Skeletal muscle tissue (tissue), 4 donors: ENCODE results near the gene TSPAN15. TPM values are rescaled to one million over a fixed set of nuclear protein-coding genes. Genes with fewer than 3 reads are reported as not detected.

Experiments used
- H3K27ac ChIP-seq: one replicate; pipeline ENCODE4 v1.7.0; 2013; ENCODE audit warnings: mild to moderate bottlenecking, low read depth, low read length, inconsistent platforms
- H3K27me3 ChIP-seq, 3 donors: one replicate each; pipeline ENCODE4 v1.7.0; 2013; ENCODE audit warnings: low read length in 3 of 3; ENCODE audit not compliant: control insufficient read depth in 3 of 3, insufficient read depth in 3 of 3
- H3K36me3 ChIP-seq, 3 donors: one replicate each; pipeline ENCODE4 v1.7.0; 2013; ENCODE audit warnings: low read length in 3 of 3; ENCODE audit not compliant: control insufficient read depth in 3 of 3, insufficient read depth in 3 of 3
- H3K4me1 ChIP-seq, 3 donors: one replicate each; pipeline ENCODE4 v1.7.0; 2013; ENCODE audit warnings: low read length in 3 of 3, mild to moderate bottlenecking in 3 of 3; ENCODE audit not compliant: control insufficient read depth in 3 of 3, insufficient read depth in 3 of 3
- H3K4me3 ChIP-seq, 3 donors: one replicate each; pipeline ENCODE4 v1.7.0; 2013; ENCODE audit warnings: low read length in 3 of 3
- H3K9ac ChIP-seq, 3 donors: one replicate each; pipeline ENCODE4 v1.7.0; 2013; ENCODE audit warnings: low read length in 3 of 3, mild to moderate bottlenecking in 3 of 3, moderate library complexity in 2 of 3, low read depth in 1 of 3
- H3K9me3 ChIP-seq, 3 donors: one replicate each; pipeline ENCODE4 v1.7.0; 2013; ENCODE audit warnings: low read length in 3 of 3; ENCODE audit not compliant: control insufficient read depth in 3 of 3
- total RNA-seq: library from RNA; depleted of rRNA; stranded (reverse); fragments of >200 nt; gene quantifications from one replicate; pipeline ENCODE4 v1.2.3, GENCODE V29; 2014
- donor health status: Osteomylitis.

TSPAN15 gene
- 72.0 TPM for total RNA-seq

DNA sequence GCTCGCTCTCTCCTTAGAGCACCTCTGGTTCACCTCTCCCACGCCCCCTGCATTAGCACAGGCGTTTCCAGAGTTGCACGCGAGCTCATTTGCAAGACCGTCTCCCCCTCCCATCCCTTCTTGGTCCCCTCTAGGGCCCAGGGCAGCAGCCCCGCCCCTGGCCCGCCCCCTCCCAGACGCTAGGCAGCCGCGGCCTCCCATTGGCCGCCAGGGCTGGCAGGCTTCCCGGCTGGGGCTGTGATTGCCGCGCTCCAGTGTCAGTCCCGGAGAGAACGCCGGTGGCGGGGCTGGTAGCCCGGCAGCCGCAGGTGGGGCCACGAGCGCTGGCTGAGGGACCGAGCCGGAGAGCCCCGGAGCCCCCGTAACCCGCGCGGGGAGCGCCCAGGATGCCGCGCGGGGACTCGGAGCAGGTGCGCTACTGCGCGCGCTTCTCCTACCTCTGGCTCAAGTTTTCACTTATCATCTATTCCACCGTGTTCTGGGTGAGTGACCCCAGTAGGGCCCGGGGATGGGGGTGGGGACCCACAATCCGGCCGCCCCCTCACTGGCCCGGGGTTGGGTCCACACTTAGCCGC, at the start of gene TSPAN15:
Gene TSPAN15, plus strand, starts transcription at position 257 of the 575 bp plus-strand sequence. Its CDS starts 130 bp downstream, at position 387.
- peaks cover 0 to 3% (median 0%) of the 10 kb centered on the region in 3 donors for H3K27me3 ChIP-seq
- H3K9ac ChIP-seq = peak within 1 kb of the TSS; percentile 83 to 84 (median 84)
- H3K4me3 ChIP-seq = peak within 1 kb of the TSS; percentile 82 to 91 (median 84)
- H3K9me3 ChIP-seq = no peaks in the 10 kb centered on the region
- H3K4me1 ChIP-seq = peaks cover 39 to 62% (median 48%) of the 10 kb centered on the region in 3 donors
- peak within 1 kb of the TSS; percentile 77 for H3K27ac ChIP-seq
- no peaks in the 10 kb centered on the region for H3K36me3 ChIP-seq

DNA sequence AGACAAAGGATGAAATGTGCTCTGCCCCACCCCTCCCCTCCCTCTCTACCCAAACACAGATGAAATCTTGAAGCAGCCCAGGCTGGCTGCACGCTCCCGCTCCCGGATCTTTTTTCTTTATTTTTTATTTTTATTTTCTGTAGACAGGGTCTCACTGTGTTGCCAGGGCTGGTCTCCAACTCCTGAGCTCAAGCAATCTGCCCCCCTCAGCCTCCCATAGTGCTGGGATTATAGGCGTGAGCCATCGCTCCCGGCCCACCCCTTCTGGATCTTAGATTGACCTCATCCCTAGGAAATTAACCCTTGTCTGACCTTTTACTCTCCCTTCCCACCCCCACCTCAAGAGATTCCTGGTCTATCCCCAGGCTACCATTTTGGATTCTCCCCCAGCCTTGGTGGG, 48.9 kb upstream of the TSPAN15 start:
- no peaks in the 10 kb centered on the region for H3K9me3 ChIP-seq
- H3K4me3 ChIP-seq = no peak overlapping the region
- H3K9ac ChIP-seq = no peak overlapping the region
- no peak overlapping the region for H3K27ac ChIP-seq
- H3K36me3 ChIP-seq = peaks cover 33 to 45% (median 37%) of the 10 kb centered on the region in 3 donors
- H3K4me1 ChIP-seq = peaks cover 11 to 17% (median 12%) of the 10 kb centered on the region in 3 donors
- H3K27me3 ChIP-seq = no peaks in the 10 kb centered on the region

DNA sequence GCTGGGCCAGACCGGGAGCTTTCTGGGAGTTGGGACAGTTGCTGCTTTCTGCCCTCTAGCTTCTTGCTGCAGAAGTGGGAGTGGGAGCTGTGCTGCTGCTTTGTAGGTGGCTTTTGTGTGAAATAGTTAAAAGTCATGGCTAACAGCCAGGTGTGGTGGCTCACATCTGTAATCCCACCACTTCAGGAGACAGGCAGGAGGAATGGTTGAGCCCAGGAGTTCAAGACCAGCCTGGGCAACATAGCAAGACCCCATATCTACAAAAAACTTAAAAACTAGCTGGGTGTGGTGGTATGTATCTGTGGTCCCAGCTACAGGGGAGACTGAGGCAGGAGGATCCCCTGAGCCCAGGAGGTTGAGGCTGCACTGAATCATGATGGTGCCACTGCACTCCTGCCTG, 48.2 kb upstream of the TSPAN15 start:
- Histone ChIP-seq H3K36me3 (peaks cover 33 to 43% (median 36%) of the 10 kb centered on the region in 3 donors), H3K27ac (no peak overlapping the region), H3K4me3 (no peak overlapping the region), H3K4me1 (peaks cover 16 to 22% (median 18%) of the 10 kb centered on the region in 3 donors), H3K9me3 (no peaks in the 10 kb centered on the region), H3K27me3 (no peaks in the 10 kb centered on the region), H3K9ac (no peak overlapping the region)

DNA sequence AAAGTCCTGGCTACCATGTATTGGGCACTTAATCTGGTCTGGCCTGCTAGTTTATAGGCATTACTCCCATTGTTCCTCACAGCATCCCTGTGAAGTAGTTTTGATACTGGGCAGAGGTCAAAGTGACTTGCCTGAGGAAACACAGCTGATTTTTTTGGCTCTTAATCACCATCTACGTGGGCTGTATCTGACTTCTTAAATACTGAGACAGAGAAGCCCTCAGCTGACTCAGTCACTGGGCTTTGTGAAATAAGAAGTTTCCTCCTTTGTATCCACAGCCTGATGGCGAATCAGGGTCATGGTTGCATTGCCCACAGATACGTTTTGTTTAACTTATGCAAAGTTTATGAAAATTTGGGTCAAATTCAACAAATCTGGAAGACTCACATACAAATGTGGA, 47.7 kb upstream of the TSPAN15 start:
- Histone ChIP-seq H3K4me1 (peaks cover 18 to 24% (median 22%) of the 10 kb centered on the region in 3 donors), H3K9me3 (no peaks in the 10 kb centered on the region), H3K9ac (no peak overlapping the region), H3K36me3 (peaks cover 31 to 41% (median 34%) of the 10 kb centered on the region in 3 donors), H3K27ac (no peak overlapping the region), H3K4me3 (no peak overlapping the region), H3K27me3 (no peaks in the 10 kb centered on the region)

DNA sequence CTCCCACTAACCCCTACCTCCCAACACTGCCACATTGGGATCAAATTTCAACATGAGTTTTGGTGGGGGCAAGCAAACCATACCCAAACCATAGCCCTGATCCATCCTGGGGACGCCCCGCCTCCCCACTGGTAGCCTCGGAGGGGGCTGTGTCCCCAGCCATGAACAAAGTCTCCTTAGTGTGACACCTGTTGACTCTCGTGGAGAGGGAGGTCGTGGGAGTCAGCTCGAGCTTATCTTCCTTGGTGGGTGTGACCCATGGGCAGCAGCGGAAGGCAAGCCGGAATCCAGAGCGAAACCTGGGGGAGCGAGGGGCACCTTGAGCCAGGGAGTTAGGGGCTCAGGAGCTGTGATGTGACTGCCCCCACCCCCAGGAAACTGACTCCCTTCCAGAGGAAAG, 46.5 kb upstream of the TSPAN15 start:
- H3K36me3 ChIP-seq = peaks cover 23 to 30% (median 24%) of the 10 kb centered on the region in 3 donors
- H3K4me1 ChIP-seq = peaks cover 24 to 28% (median 27%) of the 10 kb centered on the region in 3 donors
- no peaks in the 10 kb centered on the region for H3K27me3 ChIP-seq
- no peaks in the 10 kb centered on the region for H3K9me3 ChIP-seq
- H3K27ac ChIP-seq = no peak overlapping the region
- H3K4me3 ChIP-seq = no peak overlapping the region
- no peak overlapping the region for H3K9ac ChIP-seq

DNA sequence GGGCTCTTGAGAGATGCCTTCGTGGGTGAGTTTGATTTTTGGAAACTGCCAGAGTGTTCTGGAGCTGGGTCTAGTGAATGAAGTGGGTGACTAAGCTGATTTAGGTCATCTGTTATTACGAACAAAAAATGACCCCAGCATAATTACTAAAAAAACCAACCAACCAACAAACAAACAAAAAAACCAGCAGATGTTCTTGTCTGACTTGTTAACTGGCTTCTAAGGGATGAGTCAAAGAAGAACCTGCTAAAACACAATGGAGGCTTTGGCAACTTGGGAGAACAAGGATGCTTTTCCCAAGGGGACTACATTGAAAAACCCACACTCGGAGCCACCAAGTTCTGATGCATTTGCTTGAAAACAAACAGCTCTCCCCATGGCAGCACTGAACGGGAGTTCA, 46.0 kb upstream of the TSPAN15 start:
- peak overlapping the region; percentile 20 for H3K27ac ChIP-seq
- H3K9me3 ChIP-seq = no peaks in the 10 kb centered on the region
- H3K27me3 ChIP-seq = no peaks in the 10 kb centered on the region
- H3K36me3 ChIP-seq = peaks cover 19 to 28% (median 22%) of the 10 kb centered on the region in 3 donors
- H3K4me1 ChIP-seq = peaks cover 24 to 28% (median 27%) of the 10 kb centered on the region in 3 donors
- no peak overlapping the region for H3K4me3 ChIP-seq
- no peak overlapping the region for H3K9ac ChIP-seq

DNA sequence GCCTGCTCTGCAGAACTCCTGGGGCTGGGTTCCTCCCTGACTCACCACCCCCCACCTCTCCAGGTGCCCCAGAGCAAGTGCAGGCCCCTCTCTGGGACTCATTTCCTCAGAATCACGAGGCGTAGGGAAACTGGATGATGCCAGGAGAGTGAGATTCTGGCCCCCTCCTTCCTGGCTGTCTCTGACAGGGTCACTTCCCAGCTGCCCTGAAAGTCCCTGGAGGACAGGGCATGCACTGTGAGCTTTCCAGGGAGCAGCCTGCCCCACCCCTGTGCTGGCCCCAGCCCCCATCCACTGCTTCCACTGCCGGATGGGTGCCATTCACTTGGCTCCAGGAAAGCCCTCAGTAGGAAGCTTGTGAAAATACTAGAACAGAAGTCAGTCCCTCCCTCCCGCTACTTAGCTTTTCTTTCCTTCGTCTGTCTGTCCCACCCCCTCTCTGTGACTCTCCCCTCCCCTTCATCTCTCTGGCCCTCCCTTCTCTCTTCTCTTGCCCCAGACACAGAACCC, 44.9 kb upstream of the TSPAN15 start:
- Histone ChIP-seq H3K4me3 (no peak overlapping the region), H3K36me3 (peaks cover 8 to 17% (median 10%) of the 10 kb centered on the region in 3 donors), H3K4me1 (peaks cover 24 to 28% (median 27%) of the 10 kb centered on the region in 3 donors), H3K9ac (peak overlapping the region; percentile 23 to 33 (median 27)), H3K9me3 (no peaks in the 10 kb centered on the region), H3K27ac (peak overlapping the region; percentile 40), H3K27me3 (no peaks in the 10 kb centered on the region)

DNA sequence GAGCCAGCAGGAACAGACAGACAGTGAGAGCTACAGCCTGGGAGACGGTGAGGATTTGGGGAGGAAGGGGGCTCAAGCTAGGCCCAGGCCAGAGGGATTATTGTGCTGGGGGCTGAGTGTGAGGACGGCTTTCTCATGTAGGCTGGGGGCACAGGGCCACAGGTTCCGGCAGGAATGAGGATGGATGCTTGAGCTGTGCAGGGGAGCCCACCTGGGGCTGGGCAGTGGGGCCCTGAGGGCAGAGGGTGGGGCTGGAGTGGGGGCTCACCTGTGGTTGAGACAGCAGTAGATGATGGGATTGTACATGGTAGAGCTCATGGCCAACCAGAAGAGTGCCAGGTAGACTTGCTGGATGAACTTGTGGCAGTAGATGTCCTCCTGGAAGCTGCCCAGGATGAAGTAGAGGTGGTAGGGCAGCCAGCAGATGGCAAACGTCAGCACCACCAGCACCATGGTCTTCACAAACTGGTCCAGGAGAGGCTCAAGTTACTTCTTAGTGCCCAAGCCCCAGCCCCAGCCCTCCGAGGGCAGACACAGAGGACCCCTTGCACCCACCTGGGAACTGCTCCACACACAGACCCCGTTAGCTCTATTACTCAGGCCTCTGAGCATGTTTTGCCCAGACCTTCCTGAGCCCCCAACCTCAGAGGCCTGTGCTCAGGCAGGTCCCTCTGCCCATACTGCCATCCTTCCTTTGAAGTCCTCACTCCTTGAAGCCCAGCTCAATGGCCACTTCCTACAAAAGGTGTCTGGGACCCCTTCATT, 44.3 kb upstream of the TSPAN15 start:
- Histone ChIP-seq H3K9ac (no peak overlapping the region), H3K4me3 (no peak overlapping the region), H3K4me1 (peaks cover 24 to 28% (median 27%) of the 10 kb centered on the region in 3 donors), H3K36me3 (peaks cover 4 to 14% (median 6%) of the 10 kb centered on the region in 3 donors), H3K27me3 (no peaks in the 10 kb centered on the region), H3K9me3 (no peaks in the 10 kb centered on the region), H3K27ac (peak overlapping the region; percentile 40)

DNA sequence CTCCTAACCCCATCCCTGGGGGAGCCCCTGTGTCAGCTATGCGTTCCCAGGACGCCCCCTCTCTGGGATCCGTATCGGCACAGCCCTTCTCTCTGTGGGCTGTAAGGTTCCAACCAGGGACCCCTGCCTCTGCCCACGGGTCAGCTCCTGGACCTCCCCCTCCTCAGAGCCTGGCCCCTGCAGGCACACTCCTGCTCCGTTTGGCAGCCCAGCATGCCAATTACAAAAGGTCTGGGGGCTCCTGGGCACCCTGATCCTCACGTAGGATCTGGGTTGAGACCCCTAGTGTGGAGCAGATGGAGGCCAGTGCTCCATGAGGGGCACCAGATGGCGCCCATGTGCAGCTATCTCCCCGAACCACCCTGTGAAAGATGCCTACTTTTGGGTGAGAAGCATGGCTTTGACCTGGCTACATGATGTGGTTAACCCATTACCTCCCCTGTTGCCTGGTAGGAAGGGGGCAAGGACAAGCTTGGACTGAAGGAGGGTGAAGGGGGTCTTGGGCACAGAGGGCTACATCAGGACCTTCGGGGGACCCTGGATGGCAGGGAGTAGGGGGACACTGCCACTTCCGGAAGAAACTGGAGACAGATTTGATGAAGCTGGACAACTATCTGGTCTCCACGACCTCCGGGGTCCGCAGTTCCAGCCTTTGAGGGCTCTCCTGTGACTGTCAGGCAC, 43.5 kb upstream of the TSPAN15 start:
- peaks cover 2 to 14% (median 3%) of the 10 kb centered on the region in 3 donors for H3K36me3 ChIP-seq
- H3K27me3 ChIP-seq = no peaks in the 10 kb centered on the region
- peak overlapping the region; percentile 67 for H3K27ac ChIP-seq
- H3K9ac ChIP-seq = peak overlapping the region in 2 of 3 donors; percentile 7 to 33
- no peak overlapping the region for H3K4me3 ChIP-seq
- H3K4me1 ChIP-seq = peaks cover 24 to 28% (median 27%) of the 10 kb centered on the region in 3 donors
- H3K9me3 ChIP-seq = no peaks in the 10 kb centered on the region
